NCI-H2196 treated with DMSO at 0.1 percent for 48 hours (cell line): ENCODE results near the gene GANAB.
"Not testable (repeated sequence)": the region's sequence is repeated elsewhere in the genome, so short reads cannot be mapped to it uniquely, and the experiment has no call there.

Source experiments
- DNase-seq: peaks from one replicate; lab custom pipeline; 2025; ENCODE audit not compliant: unreplicated experiment; lab: John Stamatoyannopoulos, UW

GANAB gene

DNA sequence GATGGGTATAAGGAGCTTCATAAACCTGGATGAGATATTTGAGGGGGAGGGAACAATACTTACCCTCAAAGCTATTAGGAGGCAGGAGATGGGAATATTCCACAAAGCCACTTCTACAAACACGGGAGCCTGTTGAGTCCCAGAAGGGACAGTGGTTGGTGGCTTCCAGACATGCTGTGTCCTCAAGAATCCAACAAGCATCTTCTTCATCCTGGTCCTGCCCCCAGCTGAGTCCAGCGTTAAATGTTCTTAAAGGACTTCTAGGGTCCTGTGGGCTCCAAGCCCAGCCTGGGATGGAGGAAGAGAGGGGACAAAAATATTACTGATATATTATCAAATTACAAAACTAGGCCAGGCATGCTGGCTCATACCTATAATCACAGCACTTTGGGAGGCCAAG, 21.0 kb upstream of the GANAB start:
- DNase-seq = no peak

GRCh38 chr11:62666259-62666926, 20.0 kb upstream of the GANAB start:
- DNase-seq = no peak

DNA sequence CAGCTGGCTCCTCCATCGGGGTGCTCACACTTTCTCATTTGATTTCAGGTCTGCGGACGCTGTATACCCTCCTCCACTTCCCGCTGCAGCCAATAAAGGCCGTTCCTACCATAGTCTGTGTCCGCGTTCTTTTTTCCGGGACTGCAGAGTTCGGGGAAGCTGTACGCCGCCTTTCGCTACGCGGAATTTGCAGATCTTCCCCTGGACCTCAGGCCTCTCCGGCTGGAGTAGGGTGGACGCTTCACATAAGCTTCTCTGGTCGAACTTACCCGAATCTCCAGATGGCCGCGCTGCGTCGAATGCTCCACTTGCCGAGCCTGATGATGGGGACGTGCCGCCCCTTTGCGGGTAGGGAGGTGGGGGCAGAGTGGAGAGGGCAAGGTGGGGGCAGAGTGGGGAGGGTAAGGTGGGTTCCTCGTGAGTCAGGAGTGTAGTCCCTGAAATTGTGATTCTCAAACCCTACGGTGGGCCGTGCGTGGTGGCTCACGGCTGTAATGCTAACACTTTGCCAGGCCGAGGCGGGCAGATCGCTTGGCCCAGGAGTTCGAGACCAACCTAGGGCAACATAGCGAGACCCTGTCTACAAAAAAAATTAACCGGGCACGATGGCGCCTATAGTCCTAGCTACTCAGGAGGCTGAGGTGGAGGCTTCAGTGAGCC, 19.3 kb upstream of the GANAB start:
- DNase-seq = no peak

GRCh38 chr11:62665075-62665598, 18.7 kb upstream of the GANAB start, which contains the start of the genes C11orf98 and CSKMT:
Gene C11orf98 (minus strand): TSS chr11:62665210. CDS start chr11:62665169, 41 bp downstream.
Gene CSKMT (plus strand): TSS chr11:62665312. CDS start chr11:62665880, 568 bp downstream.
- DNase-seq = peak; percentile 78

DNA sequence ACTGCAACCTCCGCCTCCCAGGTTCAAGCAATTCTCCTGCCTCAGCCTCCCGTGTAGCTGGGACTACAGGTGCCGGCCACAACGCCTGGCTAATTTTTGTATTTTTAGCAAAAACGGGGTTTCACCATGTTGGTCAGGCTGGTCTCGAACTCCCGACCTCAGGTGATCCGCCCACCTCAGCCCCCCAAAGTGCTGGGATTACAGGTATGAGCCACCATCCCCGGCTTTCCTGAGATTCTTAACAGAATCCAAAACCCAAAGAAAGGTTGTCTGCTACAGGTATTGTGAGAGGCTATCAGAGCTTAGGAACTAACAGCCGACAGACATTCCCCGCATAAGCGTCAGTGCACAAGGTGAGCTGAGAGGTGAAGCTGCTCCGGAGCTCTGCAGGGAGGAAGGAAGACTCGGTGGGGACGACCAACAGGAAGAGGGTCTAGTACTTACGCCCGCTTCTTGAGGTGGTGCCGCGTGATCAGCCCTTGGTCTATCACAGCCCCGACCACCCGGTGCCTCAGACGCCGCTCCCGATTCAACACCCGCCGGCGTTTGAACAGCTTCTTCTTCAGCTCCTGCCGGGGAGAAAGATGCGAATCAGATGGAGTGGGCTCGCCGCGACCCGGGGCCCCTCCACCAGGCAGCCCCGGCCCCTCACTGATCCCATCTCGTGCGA, 18.1 kb upstream of the GANAB start:
- no peak for DNase-seq

- no peak for DNase-seq
Observed at GRCh38 chr11:62656796-62657429, 10.5 kb upstream of the GANAB start.

DNA sequence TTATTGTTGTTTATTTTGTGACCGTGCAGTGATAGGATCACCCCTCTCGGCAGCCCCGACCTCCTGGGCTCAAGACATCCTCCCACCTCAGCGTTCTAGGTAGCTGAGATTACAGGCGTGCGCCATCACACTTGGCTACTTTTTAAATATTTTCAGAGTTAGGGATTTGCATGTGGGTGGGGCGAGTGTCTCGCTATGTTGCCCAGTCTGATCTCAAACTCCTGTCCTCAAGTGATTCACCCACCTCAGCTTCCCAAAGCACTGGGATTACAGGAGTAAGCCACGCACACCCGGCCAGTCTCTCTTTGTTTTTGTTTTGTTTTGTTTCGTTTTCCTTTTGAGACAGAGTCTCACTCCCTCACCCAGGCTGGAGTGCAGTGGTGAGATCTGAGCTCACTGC, 7.9 kb upstream of the GANAB start:
- DNase-seq = no peak

DNA sequence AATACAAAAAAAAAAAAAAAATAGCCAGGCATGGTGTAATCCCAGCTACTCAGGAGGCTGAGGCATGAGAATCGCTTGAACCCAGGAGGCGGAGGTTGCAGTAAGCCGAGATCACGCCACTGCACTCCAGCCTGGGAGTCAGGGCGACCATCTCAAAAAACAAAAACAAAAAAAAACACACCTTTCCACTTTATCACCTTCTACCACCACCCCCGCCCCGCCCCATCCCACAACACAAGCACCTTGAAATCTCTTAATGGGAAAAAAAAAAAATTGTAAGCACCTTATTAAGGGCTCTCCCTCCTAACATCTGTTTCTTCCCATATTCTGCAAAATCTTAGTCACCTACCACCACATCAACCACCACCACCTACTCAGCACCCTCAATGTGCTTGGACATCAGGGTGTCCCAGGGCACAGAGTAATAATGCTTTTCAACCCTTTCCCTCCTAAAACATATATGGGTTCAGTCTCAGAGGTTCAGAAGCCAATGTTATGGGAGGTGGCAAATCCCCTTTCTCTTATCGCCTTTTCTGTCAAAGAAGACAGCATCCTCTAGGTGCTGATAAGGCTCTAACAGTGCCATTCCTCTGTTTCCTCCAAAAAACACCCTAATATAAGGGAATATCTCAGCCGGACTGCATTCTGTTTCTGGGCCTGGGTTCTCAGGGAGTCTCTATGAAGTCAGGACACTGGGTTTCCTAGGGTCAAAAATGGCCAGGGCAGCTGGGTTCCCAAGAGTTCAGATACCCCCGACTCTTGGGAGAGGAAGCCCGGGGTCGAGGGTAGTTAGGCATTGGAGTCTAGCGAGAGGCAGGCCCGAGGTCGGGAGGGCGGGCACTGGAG, 6.0 kb upstream of the GANAB start:
- DNase-seq = no peak

GRCh38 chr11:62650283-62650682, 3.9 kb upstream of the GANAB start:
- DNase-seq = not testable (repeated sequence)

GRCh38 chr11:62649486-62649885, 3.1 kb upstream of the GANAB start:
- DNase-seq = no peak

DNA sequence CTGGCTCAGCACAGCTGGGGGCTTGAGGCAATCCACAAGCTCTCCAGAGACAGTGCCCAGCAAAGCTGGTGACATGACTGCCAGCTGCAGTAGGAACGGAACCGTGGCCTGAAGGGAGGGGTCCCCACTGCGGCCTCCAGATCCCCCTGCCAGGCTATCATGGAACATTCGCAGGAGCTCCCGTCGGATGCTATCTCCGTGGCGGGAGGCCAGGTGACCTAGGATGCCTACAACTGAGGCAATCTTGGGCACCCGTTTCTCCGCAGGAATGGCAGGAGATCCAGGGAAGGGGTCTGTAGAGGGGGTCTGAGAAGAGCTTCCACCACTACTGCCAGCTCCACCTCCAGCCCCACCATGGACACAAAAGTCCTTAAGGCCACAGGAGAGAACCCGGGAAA, 2.6 kb upstream of the GANAB start:
- DNase-seq = no peak

DNA sequence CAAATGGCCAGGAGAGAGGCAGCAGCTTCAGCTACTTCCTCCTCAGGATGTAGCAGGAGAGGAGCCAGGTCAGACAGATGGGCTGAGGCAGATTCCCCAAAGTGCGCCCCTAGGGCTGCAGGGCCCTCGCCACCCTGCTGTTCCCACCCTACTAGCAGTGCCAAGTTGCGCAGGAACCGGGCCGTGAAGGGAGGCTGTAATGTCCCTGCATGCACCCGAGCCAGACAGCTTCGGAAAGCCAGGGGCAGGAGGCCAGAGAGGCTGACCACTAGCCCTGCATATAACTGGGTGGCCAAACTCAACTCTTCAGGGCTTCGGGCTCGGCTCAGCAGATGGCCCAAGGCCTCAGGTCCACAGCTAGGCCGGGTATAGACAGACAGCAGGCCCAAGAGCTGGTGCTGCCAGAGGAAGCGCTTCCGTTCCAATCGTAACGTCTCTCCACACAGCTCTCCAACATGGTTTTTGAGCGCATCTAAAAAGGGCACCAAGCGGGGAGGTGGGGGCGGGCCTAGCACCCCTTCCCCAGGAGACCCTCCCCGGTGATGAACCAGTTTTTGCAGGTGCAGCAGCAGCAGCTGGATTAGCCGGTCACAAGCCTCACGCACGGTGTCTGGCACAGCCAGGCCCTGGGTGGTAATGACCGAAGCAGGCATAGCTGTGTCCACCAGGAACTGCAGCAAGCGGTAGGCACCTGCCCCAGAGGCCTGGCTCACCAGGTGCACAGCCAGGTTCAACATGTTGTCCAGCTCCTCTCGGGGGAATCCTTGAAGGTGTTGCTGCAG, 2.0 kb upstream of the GANAB start:
- DNase-seq = no peak

DNA sequence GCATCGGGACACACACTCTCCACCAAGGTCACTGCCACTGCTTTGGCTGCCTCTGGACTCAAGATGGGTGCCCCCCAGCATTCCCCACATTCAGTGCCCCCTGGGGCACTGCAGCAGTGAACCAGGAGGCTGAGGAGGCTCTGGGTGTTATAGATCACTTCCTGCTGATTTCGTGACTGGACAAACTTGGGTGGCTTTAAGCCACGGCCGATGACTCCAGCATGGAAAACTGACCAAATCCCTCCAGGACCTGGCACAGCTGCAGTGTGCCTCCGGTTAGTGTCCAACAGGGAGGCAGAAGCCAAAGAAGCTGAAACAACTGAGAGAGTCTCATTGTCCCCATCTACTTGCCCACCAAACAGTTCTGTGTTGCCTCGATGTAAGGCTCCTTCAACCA, 1.2 kb upstream of the GANAB start:
- no peak for DNase-seq

- no peak for DNase-seq
Observed at GRCh38 chr11:62646825-62647608, 604 bp upstream of the GANAB start.

DNA sequence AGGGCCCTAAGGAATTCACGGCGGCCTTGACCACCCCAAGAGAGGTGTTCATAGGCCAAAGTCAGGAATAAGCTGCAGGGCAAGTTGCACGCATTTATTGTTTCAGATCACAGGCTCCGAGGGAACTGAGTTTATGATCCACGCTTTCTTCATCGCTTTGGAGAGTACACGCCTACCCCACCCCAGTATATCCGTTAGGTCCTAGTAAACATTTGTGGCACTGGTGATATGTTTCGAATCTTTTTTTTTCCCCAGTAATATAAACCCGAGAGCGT, 805 bp downstream of the GANAB start:
- DNase-seq = no peak

GRCh38 chr11:62644220-62644619, 2.2 kb downstream of the GANAB start:
- DNase-seq = no peak

- DNase-seq = no peak
Observed at GRCh38 chr11:62632492-62632891, 13.9 kb downstream of the GANAB start.

DNA sequence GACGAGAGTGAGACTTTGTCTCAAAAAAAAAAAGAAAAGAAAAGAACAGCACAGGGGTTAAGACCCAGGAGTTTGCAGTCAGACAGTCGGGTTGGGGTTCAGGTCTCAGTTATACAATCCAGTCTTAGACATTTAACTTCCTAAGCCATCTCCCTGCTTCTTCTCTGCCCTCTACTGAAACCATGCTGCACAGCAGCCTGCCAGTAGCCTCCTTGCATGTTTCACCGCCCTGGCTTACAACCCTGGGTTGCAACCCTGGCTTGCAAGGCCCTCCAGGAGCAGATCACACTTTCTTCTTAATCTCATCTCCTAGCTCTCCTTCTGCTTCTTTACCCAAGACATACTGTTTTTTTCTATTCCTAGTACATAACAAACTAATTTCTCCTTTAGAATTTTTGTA, 18.7 kb downstream of the GANAB start:
- no peak for DNase-seq

- no peak for DNase-seq
Observed at GRCh38 chr11:62622476-62623089, 23.8 kb downstream of the GANAB start.
